ENCODE results near the gene FAM114A2. TPM values are rescaled to one million over a fixed set of nuclear protein-coding genes. Genes with fewer than 3 reads are reported as not detected.

FAM114A2 gene
- total RNA-seq, 2 experiments from 2014 or later: 17.8 to 23.1 TPM

GRCh38 chr5:154010660-154011059 is 28.1 kb downstream of the FAM114A2 start:
- Mint-ChIP-seq H3K36me3 (ENCODE audit: low read depth) (peaks cover 10% of the 10 kb centered on the region), H3K4me3 (no peak overlapping the region), H3K9me3 (ENCODE audit: insufficient read depth) (no peaks in the 10 kb centered on the region), H3K27ac (no peak overlapping the region), H3K4me1 (ENCODE audit: low read depth) (no peaks in the 10 kb centered on the region), H3K27me3 (ENCODE audit: low read depth) (no peaks in the 10 kb centered on the region)
- ATAC-seq: no peak
- ChIA-PET CTCF (interaction anchor here (0.9 kb wide), 1 partner anchor 61 kb away, joined by 3 read pairs; no protein-coding TSS in a partner anchor), POLR2A (no interaction called here)
- no peak for DNase-seq

GRCh38 chr5:154005648-154006047 is 33.1 kb downstream of the FAM114A2 start:
- CTCF ChIA-PET: no interaction called here
- no peaks in the 10 kb centered on the region for H3K36me3 Mint-ChIP-seq (ENCODE audit: low read depth)

GRCh38 chr5:154002511-154003020 is 36.1 kb downstream of the FAM114A2 start:
- CTCF ChIA-PET: no interaction called here

More at GRCh38 chr5:154005648-154006047, 33.1 kb downstream of the FAM114A2 start:
- Mint-ChIP-seq H3K27me3 (ENCODE audit: low read depth) (no peaks in the 10 kb centered on the region), H3K4me1 (ENCODE audit: low read depth) (no peaks in the 10 kb centered on the region), H3K27ac (no peak overlapping the region), H3K4me3 (no peak overlapping the region), H3K9me3 (ENCODE audit: insufficient read depth) (no peaks in the 10 kb centered on the region)
- ATAC-seq (no peak), DNase-seq (no peak)
- POLR2A ChIA-PET: no interaction called here

GRCh38 chr5:154002093-154002492 is 36.6 kb downstream of the FAM114A2 start:
- no peak overlapping the region for H3K27ac Mint-ChIP-seq
- no peaks in the 10 kb centered on the region for H3K27me3 Mint-ChIP-seq (ENCODE audit: low read depth)
- H3K9me3 Mint-ChIP-seq (ENCODE audit: insufficient read depth): no peaks in the 10 kb centered on the region
- H3K36me3 Mint-ChIP-seq (ENCODE audit: low read depth): peaks cover 10% of the 10 kb centered on the region
- DNase-seq: no peak
- ChIA-PET CTCF (no interaction called here), POLR2A (no interaction called here)
- ATAC-seq: no peak
- no peaks in the 10 kb centered on the region for H3K4me1 Mint-ChIP-seq (ENCODE audit: low read depth)
- H3K4me3 Mint-ChIP-seq: no peak overlapping the region

More at GRCh38 chr5:154002511-154003020, 36.1 kb downstream of the FAM114A2 start:
- Mint-ChIP-seq H3K27ac (no peak overlapping the region), H3K27me3 (ENCODE audit: low read depth) (no peaks in the 10 kb centered on the region), H3K4me3 (no peak overlapping the region), H3K36me3 (ENCODE audit: low read depth) (peaks cover 5% of the 10 kb centered on the region), H3K4me1 (ENCODE audit: low read depth) (no peaks in the 10 kb centered on the region), H3K9me3 (ENCODE audit: insufficient read depth) (no peaks in the 10 kb centered on the region)
- no peak for DNase-seq
- POLR2A ChIA-PET: no interaction called here
- ATAC-seq: no peak

- Mint-ChIP-seq H3K4me3 (no peak overlapping the region), H3K27me3 (ENCODE audit: low read depth) (no peaks in the 10 kb centered on the region), H3K4me1 (ENCODE audit: low read depth) (no peaks in the 10 kb centered on the region), H3K9me3 (ENCODE audit: insufficient read depth) (no peaks in the 10 kb centered on the region), H3K27ac (no peak overlapping the region), H3K36me3 (ENCODE audit: low read depth) (peaks cover 13% of the 10 kb centered on the region)
- no peak for DNase-seq
- no peak for ATAC-seq
- POLR2A ChIA-PET: no interaction called here
- CTCF ChIA-PET: no interaction called here
Observed at GRCh38 chr5:154000703-154001102, 38.0 kb downstream of the FAM114A2 start.

- no peak for ATAC-seq
- ChIA-PET CTCF (no interaction called here), POLR2A (no interaction called here)
- H3K36me3 Mint-ChIP-seq (ENCODE audit: low read depth): peaks cover 13% of the 10 kb centered on the region
- H3K27me3 Mint-ChIP-seq (ENCODE audit: low read depth): no peaks in the 10 kb centered on the region
- no peak overlapping the region for H3K27ac Mint-ChIP-seq
- H3K9me3 Mint-ChIP-seq (ENCODE audit: insufficient read depth): no peaks in the 10 kb centered on the region
- no peak for DNase-seq
- no peak overlapping the region for H3K4me3 Mint-ChIP-seq
- H3K4me1 Mint-ChIP-seq (ENCODE audit: low read depth): no peaks in the 10 kb centered on the region
Observed at GRCh38 chr5:153999995-154000394, 38.7 kb downstream of the FAM114A2 start.

DNA sequence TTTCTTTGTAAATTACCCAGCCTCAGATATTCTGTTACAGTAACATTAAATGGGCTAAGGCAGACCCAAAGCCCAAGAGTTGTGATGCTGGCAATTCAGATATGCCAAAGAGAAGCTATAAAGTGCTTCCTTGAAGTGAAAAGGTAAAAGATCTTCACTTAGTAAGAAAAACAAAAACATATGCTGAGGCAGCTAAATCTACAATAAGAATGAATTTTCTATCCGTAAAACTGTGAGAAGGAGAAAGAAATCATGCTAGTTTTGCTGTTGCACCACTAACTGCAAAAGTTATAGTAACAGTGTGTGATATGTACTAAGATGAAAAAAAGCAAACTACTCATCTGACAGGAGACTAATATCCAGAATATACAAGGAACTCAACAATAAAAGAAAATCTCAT is 39.9 kb downstream of the FAM114A2 start:
- Mint-ChIP-seq H3K4me3 (no peak overlapping the region), H3K36me3 (ENCODE audit: low read depth) (peaks cover 17% of the 10 kb centered on the region), H3K9me3 (ENCODE audit: insufficient read depth) (no peaks in the 10 kb centered on the region), H3K27ac (no peak overlapping the region), H3K27me3 (ENCODE audit: low read depth) (no peaks in the 10 kb centered on the region), H3K4me1 (ENCODE audit: low read depth) (no peaks in the 10 kb centered on the region)
- ChIA-PET CTCF (interaction anchor here (1.1 kb wide), 1 partner anchor 37 kb away, joined by 3 read pairs; no protein-coding TSS in a partner anchor), POLR2A (no interaction called here)
- DNase-seq (no peak), ATAC-seq (no peak)

DNA sequence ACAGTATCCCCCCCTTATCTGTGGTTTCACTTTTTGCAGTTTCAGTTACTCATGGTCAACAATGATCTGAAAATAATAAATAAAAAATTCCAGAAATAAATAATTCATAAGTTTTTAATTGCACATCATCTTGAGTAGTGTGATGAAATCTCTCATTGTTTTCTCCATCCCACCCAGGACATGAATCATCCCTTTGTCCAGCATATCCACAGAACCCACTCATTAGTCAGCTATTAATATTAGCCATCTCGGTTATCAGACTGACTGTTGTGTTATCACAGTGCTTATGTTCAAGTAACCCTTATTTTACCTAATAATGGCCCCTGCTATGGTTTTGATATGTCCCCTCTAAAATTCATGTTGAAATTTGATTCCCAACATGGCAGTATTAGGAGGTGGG is 40.7 kb downstream of the FAM114A2 start:
- CTCF ChIA-PET: interaction anchor here (1.4 kb wide), 1 partner anchor 23 kb away, joined by 3 read pairs; no protein-coding TSS in a partner anchor
- Mint-ChIP-seq H3K36me3 (ENCODE audit: low read depth) (peaks cover 17% of the 10 kb centered on the region), H3K27ac (no peak overlapping the region), H3K9me3 (ENCODE audit: insufficient read depth) (no peaks in the 10 kb centered on the region), H3K4me3 (no peak overlapping the region), H3K27me3 (ENCODE audit: low read depth) (no peaks in the 10 kb centered on the region), H3K4me1 (ENCODE audit: low read depth) (no peaks in the 10 kb centered on the region)
- no peak for DNase-seq
- no peak for ATAC-seq
- POLR2A ChIA-PET: no interaction called here

DNA sequence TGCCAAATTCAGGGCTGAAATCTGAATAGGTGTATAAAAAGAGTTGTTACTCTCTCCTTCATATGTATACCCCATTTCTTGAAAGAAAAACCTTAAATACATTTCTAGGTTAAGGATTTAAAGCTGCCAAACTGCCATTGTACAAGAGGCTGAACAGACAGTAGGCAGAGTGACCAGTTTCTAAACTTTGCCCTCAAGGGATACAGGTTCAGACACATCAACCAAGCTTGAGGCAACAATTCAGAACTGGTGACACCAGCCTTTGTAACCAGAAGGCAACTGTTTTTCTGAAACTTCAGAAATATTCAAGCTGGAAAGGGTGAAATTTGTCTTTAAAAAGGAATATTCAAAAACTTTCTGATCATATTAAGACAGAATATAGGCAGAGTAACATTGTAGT is 47.5 kb downstream of the FAM114A2 start:
- ChIA-PET POLR2A (no interaction called here), CTCF (interaction anchor here (0.6 to 1.1 kb wide), 2 partner anchors 16 kb away, joined by 3 read pairs; no protein-coding TSS in a partner anchor)
- Mint-ChIP-seq H3K27me3 (ENCODE audit: low read depth) (no peaks in the 10 kb centered on the region), H3K36me3 (ENCODE audit: low read depth) (peaks cover 13% of the 10 kb centered on the region), H3K4me3 (no peak overlapping the region), H3K9me3 (ENCODE audit: insufficient read depth) (no peaks in the 10 kb centered on the region), H3K4me1 (ENCODE audit: low read depth) (no peaks in the 10 kb centered on the region), H3K27ac (no peak overlapping the region)
- no peak for ATAC-seq
- no peak for DNase-seq

- DNase-seq (no peak), ATAC-seq (no peak)
- ChIA-PET CTCF (interaction anchor here (2.2 kb wide), 1 partner anchor 14 kb away, joined by 8 read pairs; no protein-coding TSS in a partner anchor), POLR2A (no interaction called here)
- no peak overlapping the region for H3K4me3 Mint-ChIP-seq
- no peaks in the 10 kb centered on the region for H3K4me1 Mint-ChIP-seq (ENCODE audit: low read depth)
- H3K9me3 Mint-ChIP-seq (ENCODE audit: insufficient read depth): no peaks in the 10 kb centered on the region
- H3K27me3 Mint-ChIP-seq (ENCODE audit: low read depth): no peaks in the 10 kb centered on the region
- no peak overlapping the region for H3K27ac Mint-ChIP-seq
- peaks cover 7% of the 10 kb centered on the region for H3K36me3 Mint-ChIP-seq (ENCODE audit: low read depth)
Observed at GRCh38 chr5:153988510-153988909, 50.2 kb downstream of the FAM114A2 start.

- POLR2A ChIA-PET: no interaction called here
- no peak for ATAC-seq
Observed at GRCh38 chr5:153987301-153987700, 51.4 kb downstream of the FAM114A2 start.

GRCh38 chr5:153985498-153985897 is 53.2 kb downstream of the FAM114A2 start:
- ChIA-PET CTCF (interaction anchor here (0.6 to 2.1 kb wide), 2 partner anchors 10 to 786 kb away, joined by 4 to 6 read pairs; no protein-coding TSS in a partner anchor), POLR2A (no interaction called here)
- Mint-ChIP-seq H3K27me3 (ENCODE audit: low read depth) (no peaks in the 10 kb centered on the region), H3K4me3 (no peak overlapping the region), H3K27ac (no peak overlapping the region), H3K9me3 (ENCODE audit: insufficient read depth) (no peaks in the 10 kb centered on the region), H3K4me1 (ENCODE audit: low read depth) (no peaks in the 10 kb centered on the region), H3K36me3 (ENCODE audit: low read depth) (no peaks in the 10 kb centered on the region)
- ATAC-seq (no peak), DNase-seq (no peak)

More at GRCh38 chr5:153987301-153987700, 51.4 kb downstream of the FAM114A2 start:
- Mint-ChIP-seq H3K4me3 (no peak overlapping the region), H3K36me3 (ENCODE audit: low read depth) (peaks cover 7% of the 10 kb centered on the region), H3K9me3 (ENCODE audit: insufficient read depth) (no peaks in the 10 kb centered on the region), H3K27ac (no peak overlapping the region), H3K27me3 (ENCODE audit: low read depth) (no peaks in the 10 kb centered on the region), H3K4me1 (ENCODE audit: low read depth) (no peaks in the 10 kb centered on the region)
- DNase-seq: no peak
- CTCF ChIA-PET: interaction anchor here (2.2 kb wide), 1 partner anchor 12 kb away, joined by 8 read pairs; no protein-coding TSS in a partner anchor

DNA sequence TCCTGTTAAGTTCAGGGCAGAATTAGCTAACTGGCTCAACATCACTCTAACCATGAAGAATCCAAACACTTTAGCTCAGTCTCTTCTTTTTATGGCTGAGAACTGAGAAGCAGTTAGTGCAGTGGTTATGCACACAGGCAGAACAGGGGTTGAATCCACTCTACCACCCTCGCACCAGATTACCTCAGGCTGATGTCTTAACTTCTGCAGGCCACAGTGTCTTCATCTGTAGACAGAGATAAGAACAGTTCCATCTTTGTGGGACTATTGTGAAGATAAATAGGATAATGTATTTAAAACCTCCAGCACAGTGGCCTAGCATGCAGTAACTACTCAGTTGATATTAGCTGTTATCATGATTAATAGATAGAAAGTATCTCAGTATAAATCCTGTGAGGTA is 54.8 kb downstream of the FAM114A2 start:
- Mint-ChIP-seq H3K27ac (no peak overlapping the region), H3K4me3 (no peak overlapping the region), H3K27me3 (ENCODE audit: low read depth) (peaks cover 3% of the 10 kb centered on the region), H3K36me3 (ENCODE audit: low read depth) (no peaks in the 10 kb centered on the region), H3K9me3 (ENCODE audit: insufficient read depth) (no peaks in the 10 kb centered on the region), H3K4me1 (ENCODE audit: low read depth) (no peaks in the 10 kb centered on the region)
- ChIA-PET CTCF (interaction anchor here (1.0 to 2.2 kb wide), 2 partner anchors 10 to 88 kb away, joined by 4 to 10 read pairs; no protein-coding TSS in a partner anchor), POLR2A (no interaction called here)
- DNase-seq (no peak), ATAC-seq (no peak)
